Measurements from ENCODE around the gene COL28A1.
"Not testable (repeated sequence)": the region's sequence is repeated elsewhere in the genome, so short reads cannot be mapped to it uniquely, and the experiment has no call there.

COL28A1 gene

GRCh38 chr7:7477641-7478040 lies 58.0 kb downstream of the COL28A1 start:
- in situ Hi-C loops (cut with HindIII; ENCODE audit: low sequenced_read_pairs) = not testable (repeated sequence)

- in situ Hi-C loops (cut with HindIII; ENCODE audit: low sequenced_read_pairs) = no loop called here
Observed at GRCh38 chr7:7476381-7476780, 59.3 kb downstream of the COL28A1 start.

GRCh38 chr7:7475601-7476000 lies 60.1 kb downstream of the COL28A1 start:
- in situ Hi-C loops (cut with HindIII; ENCODE audit: low sequenced_read_pairs) = no loop called here

GRCh38 chr7:7474436-7474835 lies 61.2 kb downstream of the COL28A1 start:
- in situ Hi-C loops (cut with HindIII; ENCODE audit: low sequenced_read_pairs) = no loop called here

- in situ Hi-C loops (cut with HindIII; ENCODE audit: low sequenced_read_pairs) = not testable (repeated sequence)
Observed at GRCh38 chr7:7464991-7465765, 70.5 kb downstream of the COL28A1 start.

- in situ Hi-C loops (cut with HindIII; ENCODE audit: low sequenced_read_pairs) = no loop called here
Observed at GRCh38 chr7:7454000-7454399, 81.7 kb downstream of the COL28A1 start.

GRCh38 chr7:7452652-7453051 lies 83.0 kb downstream of the COL28A1 start:
- in situ Hi-C loops (cut with HindIII; ENCODE audit: low sequenced_read_pairs) = no loop called here

GRCh38 chr7:7452119-7452518 lies 83.6 kb downstream of the COL28A1 start:
- in situ Hi-C loops (cut with HindIII; ENCODE audit: low sequenced_read_pairs) = no loop called here

GRCh38 chr7:7449055-7449454 lies 86.6 kb downstream of the COL28A1 start:
- in situ Hi-C loops (cut with HindIII; ENCODE audit: low sequenced_read_pairs) = no loop called here

GRCh38 chr7:7446616-7447015 lies 89.1 kb downstream of the COL28A1 start:
- in situ Hi-C loops (cut with HindIII; ENCODE audit: low sequenced_read_pairs) = no loop called here

- in situ Hi-C loops (cut with HindIII; ENCODE audit: low sequenced_read_pairs) = no loop called here
Observed at GRCh38 chr7:7443806-7444350, 91.8 kb downstream of the COL28A1 start.

- in situ Hi-C loops (cut with HindIII; ENCODE audit: low sequenced_read_pairs) = no loop called here
Observed at GRCh38 chr7:7439564-7439963, 96.1 kb downstream of the COL28A1 start.

- in situ Hi-C loops (cut with HindIII; ENCODE audit: low sequenced_read_pairs) = no loop called here
Observed at GRCh38 chr7:7438851-7439250, 96.8 kb downstream of the COL28A1 start.

GRCh38 chr7:7435978-7436377 lies 99.7 kb downstream of the COL28A1 start:
- in situ Hi-C loops (cut with HindIII; ENCODE audit: low sequenced_read_pairs) = no loop called here

GRCh38 chr7:7434329-7434728 lies 101.3 kb downstream of the COL28A1 start:
- in situ Hi-C loops (cut with HindIII; ENCODE audit: low sequenced_read_pairs) = no loop called here

GRCh38 chr7:7433811-7434210 lies 101.9 kb downstream of the COL28A1 start:
- in situ Hi-C loops (cut with HindIII; ENCODE audit: low sequenced_read_pairs) = no loop called here

- in situ Hi-C loops (cut with HindIII; ENCODE audit: low sequenced_read_pairs) = no loop called here
Observed at GRCh38 chr7:7432979-7433378, 102.7 kb downstream of the COL28A1 start.

- in situ Hi-C loops (cut with HindIII; ENCODE audit: low sequenced_read_pairs) = no loop called here
Observed at GRCh38 chr7:7428806-7429205, 106.9 kb downstream of the COL28A1 start.

- in situ Hi-C loops (cut with HindIII; ENCODE audit: low sequenced_read_pairs) = no loop called here
Observed at GRCh38 chr7:7427363-7427762, 108.3 kb downstream of the COL28A1 start.

- in situ Hi-C loops (cut with HindIII; ENCODE audit: low sequenced_read_pairs) = no loop called here
Observed at GRCh38 chr7:7426676-7427075, 109.0 kb downstream of the COL28A1 start.

- in situ Hi-C loops (cut with HindIII; ENCODE audit: low sequenced_read_pairs) = no loop called here
Observed at GRCh38 chr7:7425321-7425720, 110.4 kb downstream of the COL28A1 start.

GRCh38 chr7:7424151-7424873 lies 111.4 kb downstream of the COL28A1 start:
- in situ Hi-C loops (cut with HindIII; ENCODE audit: low sequenced_read_pairs) = loop anchor here (5.0 kb wide), 1 partner anchor 113 kb away; the partner anchor contains the start of gene COL28A1
